H1 (cell line): ENCODE data around the gene DRD1. TPM values are rescaled to one million over a fixed set of nuclear protein-coding genes. Genes with fewer than 3 reads are reported as not detected.

Experiments used
- CTCF ChIA-PET: fragments of 300-600 bp; sonication (Branson Sonifier 250); formaldehyde crosslinking; loops from one replicate; lab custom pipeline; 2021; ENCODE audit not compliant: partially characterized antibody; lab: Charles Lee
- POLR2A ChIA-PET: fragments of 300-600 bp; sonication (Branson Sonifier 250); formaldehyde crosslinking; loops from one replicate; lab custom pipeline; 2021; ENCODE audit warnings: inconsistent platforms; ENCODE audit not compliant: partially characterized antibody; lab: Charles Lee
- DNase-seq, 2 experiments: peaks; one replicate each; pipeline versions ENCODE4 v3.0.0 to v3.0.0-alpha.2; 2010 to 2022; ENCODE audit warnings: low spot score in 2 of 2, low read depth in 1 of 2, mixed read lengths in 1 of 2
- FAIRE-seq: peaks from 2 replicates; lab custom pipeline; 2011; peaks lifted over from hg19 to GRCh38; lab: Jason Lieb, UNC
- H2AFZ ChIP-seq: 2 replicates; pipeline ENCODE4 v1.8.1; 2012; ENCODE audit warnings: low read length, inconsistent platforms
- H2AK5ac ChIP-seq: 2 replicates; pipeline ENCODE4 v1.6.1; 2013; ENCODE audit warnings: low read depth, low read length
- H2BK120ac ChIP-seq: replicated peaks from 2 replicates; pipeline ENCODE3; 2013; ENCODE audit warnings: low read depth, low read length, inconsistent platforms
- H2BK12ac ChIP-seq: 2 replicates; pipeline ENCODE4 v1.6.1; 2013; ENCODE audit warnings: low read depth, low read length
- H2BK15ac ChIP-seq: 2 replicates; pipeline ENCODE4 v1.6.1; 2013; ENCODE audit warnings: low read length
- H2BK20ac ChIP-seq: 2 replicates; pipeline ENCODE4 v1.6.1; 2013; ENCODE audit warnings: low read length
- H2BK5ac ChIP-seq: 2 replicates; pipeline ENCODE4 v1.6.1; 2013; ENCODE audit warnings: low read depth, low read length
- H3K14ac ChIP-seq: 2 replicates; pipeline ENCODE4 v1.6.1; 2013; ENCODE audit warnings: inconsistent platforms; ENCODE audit not compliant: insufficient read length
- H3K18ac ChIP-seq: 2 replicates; pipeline ENCODE4 v1.6.1; 2013; ENCODE audit warnings: low read length; ENCODE audit errors: extremely low read depth
- H3K23ac ChIP-seq: 2 replicates; pipeline ENCODE4 v1.6.1; 2013; ENCODE audit warnings: inconsistent platforms; ENCODE audit not compliant: insufficient read length
- H3K23me2 ChIP-seq: 2 replicates; pipeline ENCODE4 v1.6.1; 2013; ENCODE audit warnings: low read depth, low read length
- H3K27ac ChIP-seq: 2 replicates; pipeline ENCODE4 v1.6.1; 2011; ENCODE audit warnings: low read depth, low read length, inconsistent platforms
- H3K27me3 ChIP-seq, 4 experiments: replicated peaks in 1 of 4; 1 replicate in 1 of 4; 2 replicates in 3 of 4; pipeline versions ENCODE4 v1.6.1 to v1.8.1; 2011 to 2013; ENCODE audit warnings: low read length in 3 of 4, mild to moderate bottlenecking in 3 of 4, inconsistent platforms in 2 of 4, mixed read lengths in 2 of 4, moderate library complexity in 1 of 4; ENCODE audit not compliant: control insufficient read depth in 3 of 4, insufficient read depth in 3 of 4; ENCODE audit errors: extremely low read depth in 1 of 4
- H3K36me3 ChIP-seq, 4 experiments: 2 replicates each; pipeline versions ENCODE4 v1.6.1 to v1.8.1; 2011 to 2013; ENCODE audit warnings: mild to moderate bottlenecking in 4 of 4, low read length in 3 of 4, moderate library complexity in 2 of 4, control low read depth in 1 of 4, inconsistent platforms in 1 of 4; ENCODE audit not compliant: insufficient read depth in 4 of 4, control insufficient read depth in 2 of 4
- H3K4ac ChIP-seq: replicated peaks from 2 replicates; pipeline ENCODE3; 2013; ENCODE audit warnings: low read length, low read depth, mixed read lengths, inconsistent platforms; ENCODE audit not compliant: insufficient read length
- H3K4me1 ChIP-seq, 4 experiments: replicated peaks in 1 of 4; 1 replicate in 1 of 4; 2 replicates in 3 of 4; pipeline versions ENCODE4 v1.6.1 to v1.8.1; 2011 to 2013; ENCODE audit warnings: low read length in 3 of 4, inconsistent platforms in 2 of 4, mixed read lengths in 1 of 4; ENCODE audit not compliant: insufficient read depth in 4 of 4, control insufficient read depth in 3 of 4
- H3K4me2 ChIP-seq, 2 experiments: 2 replicates each; pipeline versions ENCODE4 v1.6.1 to v1.8.1; 2011 to 2013; ENCODE audit warnings: low read depth in 2 of 2, low read length in 2 of 2, control low read depth in 1 of 2, inconsistent platforms in 1 of 2, mild to moderate bottlenecking in 1 of 2; ENCODE audit not compliant: insufficient read depth in 1 of 2
- H3K4me3 ChIP-seq, 4 experiments: fragments of 200-600, 300-600 bp in 1 of 4; sonication (generic), shearing (Covaris generic), sonication (Bioruptor Twin) in 1 of 4; 2 replicates each; pipeline versions ENCODE4 v1.5.1 to v1.8.1; 2011 to 2016; ENCODE audit warnings: low read length in 4 of 4, low read depth in 3 of 4, control low read depth in 2 of 4, inconsistent platforms in 2 of 4, mild to moderate bottlenecking in 2 of 4, mixed read lengths in 1 of 4, moderate library complexity in 1 of 4; ENCODE audit not compliant: insufficient read depth in 2 of 4; ENCODE audit errors: extremely low read depth in 1 of 4
- H3K56ac ChIP-seq: replicated peaks from 2 replicates; pipeline ENCODE3; 2013; ENCODE audit warnings: low read depth, mild to moderate bottlenecking, mixed read lengths, low read length, inconsistent platforms; ENCODE audit not compliant: insufficient read length
- H3K79me1 ChIP-seq: 2 replicates; pipeline ENCODE4 v1.6.1; 2013; ENCODE audit warnings: low read depth, low read length, control low read depth
- H3K79me2 ChIP-seq, 2 experiments: 2 replicates each; pipeline versions ENCODE4 v1.6.1 to v1.8.1; 2012 to 2013; ENCODE audit warnings: low read length in 2 of 2, mild to moderate bottlenecking in 2 of 2, inconsistent platforms in 1 of 2; ENCODE audit not compliant: insufficient read depth in 2 of 2, control insufficient read depth in 1 of 2
- H3K9ac ChIP-seq, 4 experiments: replicated peaks in 1 of 4; 1 replicate in 1 of 4; 2 replicates in 3 of 4; pipeline versions ENCODE4 v1.6.1 to v1.8.1; 2011 to 2013; ENCODE audit warnings: low read depth in 3 of 4, low read length in 3 of 4, control low read depth in 2 of 4, mild to moderate bottlenecking in 2 of 4, moderate library complexity in 2 of 4, inconsistent platforms in 1 of 4; ENCODE audit errors: extremely low read depth in 1 of 4
- H3K9me3 ChIP-seq, 2 experiments: 2 replicates each; pipeline versions ENCODE4 v1.6.1 to v1.8.1; 2012 to 2013; ENCODE audit warnings: mild to moderate bottlenecking in 2 of 2, moderate library complexity in 2 of 2, control low read depth in 1 of 2, inconsistent platforms in 1 of 2, low read depth in 1 of 2, low read length in 1 of 2, mixed read lengths in 1 of 2; ENCODE audit not compliant: insufficient read depth in 2 of 2
- H4K20me1 ChIP-seq, 2 experiments: replicated peaks in 1 of 2; 2 replicates each; pipeline versions ENCODE3 to v1.8.1; 2011 to 2013; ENCODE audit warnings: inconsistent platforms in 2 of 2, low read length in 2 of 2, mild to moderate bottlenecking in 1 of 2; ENCODE audit not compliant: insufficient read depth in 2 of 2, control insufficient read depth in 1 of 2
- H4K5ac ChIP-seq: 2 replicates; pipeline ENCODE4 v1.6.1; 2013; ENCODE audit warnings: low read length, low read depth, mixed read lengths, inconsistent platforms; ENCODE audit not compliant: insufficient read length
- H4K8ac ChIP-seq: 2 replicates; pipeline ENCODE4 v1.8.0; 2013; ENCODE audit warnings: mild to moderate bottlenecking, moderate library complexity, low read length, inconsistent platforms; ENCODE audit not compliant: insufficient read depth; ENCODE audit errors: extremely low read depth
- H4K91ac ChIP-seq: replicated peaks from 2 replicates; pipeline ENCODE3; 2013; ENCODE audit warnings: low read length, mixed read lengths, inconsistent platforms; ENCODE audit not compliant: insufficient read length
- HDAC2 ChIP-seq, 2 experiments: fragments of 300-600 bp in 1 of 2; sonication (generic) in 1 of 2; IDR thresholded peaks; 2 replicates each; pipeline ENCODE4 v1.6.1; 2011 to 2012; ENCODE audit warnings: low read depth in 2 of 2, low read length in 2 of 2, mild to moderate bottlenecking in 2 of 2, moderate library complexity in 2 of 2, borderline replicate concordance in 1 of 2, inconsistent platforms in 1 of 2
- JUND ChIP-seq: IDR thresholded peaks from 2 replicates; pipeline ENCODE4 v1.6.1; 2011; ENCODE audit warnings: mild to moderate bottlenecking, improper control_type of control experiment, low read length
- NANOG ChIP-seq: IDR thresholded peaks from 2 replicates; pipeline ENCODE4 v1.6.1; 2011; ENCODE audit warnings: low read length, low read depth, mild to moderate bottlenecking, inconsistent platforms; ENCODE audit not compliant: insufficient read depth, poor library complexity, severe bottlenecking
- NRF1 ChIP-seq: IDR thresholded peaks from 2 replicates; pipeline ENCODE4 v1.6.1; 2011; ENCODE audit warnings: mild to moderate bottlenecking, low read depth, low read length, improper control_type of control experiment
- RAD21 ChIP-seq, 2 experiments: IDR thresholded peaks in 1 of 2; conservative IDR thresholded peaks in 1 of 2; 2 replicates each; pipeline ENCODE4 v1.6.1; 2011; ENCODE audit warnings: low read depth in 2 of 2, low read length in 2 of 2, improper control_type of control experiment in 1 of 2, inconsistent platforms in 1 of 2, mild to moderate bottlenecking in 1 of 2, moderate library complexity in 1 of 2
- WGBS, 2 experiments: shearing (Covaris generic) in 1 of 2; methylation state at CpG; one replicate each; pipeline versions ENCODE4 v1.1.6 to v1.1.7; 2013 to 2015; ENCODE audit warnings: low lambda C conversion rate in 2 of 2, mixed read lengths in 2 of 2, inconsistent platforms in 1 of 2, low coverage in 1 of 2, missing lambda C conversion rate in 1 of 2; ENCODE audit not compliant: insufficient replicate concordance in 2 of 2, insufficient coverage in 1 of 2, insufficient read length in 1 of 2; ENCODE audit errors: extremely low coverage in 1 of 2, missing lambda C conversion rate in 1 of 2; 5-methylcytosine and 5-hydroxymethylcytosine counted together
- polyA plus RNA-seq, 7 experiments: library from polyadenylated mRNA; depleted of rRNA in 3 of 7; stranded (reverse) in 5 of 7; unstranded in 2 of 7; fragments of >200 nt in 5 of 7; fragments of 200-250 nt in 2 of 7; gene quantifications; 1 replicate in 5 of 7; 2 replicates in 1 of 7; 4 replicates in 1 of 7; pipeline versions ENCODE4 v1.2.1 to v1.2.3, GENCODE V29; 2011 to 2013; ENCODE audit warnings: missing spikeins in 2 of 7, mixed read lengths in 2 of 7
- total RNA-seq: library from RNA; stranded (reverse); fragmentation: NEBNext Ultra II Directional; extraction: Animal tissue kit (Norgen Biotek cat#: 25700); gene quantifications from 2 replicates; pipeline ENCODE4 v1.2.1, GENCODE V29; 2021

DRD1 gene
- total and polyA plus RNA-seq, 2 of the 8 experiments (the other 6 are each of a cell fraction or from before 2014, with no cell fraction given): 0.03 to 0.19 TPM

GRCh38 chr5:175478008-175478383 is 34.0 kb upstream of the DRD1 start:
- Histone ChIP-seq H3K14ac (no peak overlapping the region), H3K23me2 (peaks cover 12% of the 10 kb centered on the region), H3K27ac (no peak overlapping the region), H4K5ac (no peak overlapping the region), H4K20me1 (peaks cover 9 to 13% of the 10 kb centered on the region in 2 experiments), H4K8ac (no peak overlapping the region), H2BK20ac (no peak overlapping the region), H2AFZ (peak overlapping the region; percentile 94; the same call in 1 of the 2 replicates), H3K79me2 (peaks cover 12 to 41% of the 10 kb centered on the region in 2 experiments), H2BK120ac (no peak overlapping the region), H3K4me1 (peaks cover 2 to 6% (median 4%) of the 10 kb centered on the region in 4 experiments; a peak in 6 of 7 replicates), H2BK15ac (no peak overlapping the region), H3K36me3 (peaks cover 2 to 5% (median 5%) of the 10 kb centered on the region in 4 experiments; a peak in 4 of 8 replicates), H4K91ac (no peak overlapping the region), H3K79me1 (peaks cover 7% of the 10 kb centered on the region), H2BK5ac (no peak overlapping the region), H3K18ac (no peak overlapping the region; the same call in 1 of the 2 replicates), H3K56ac (no peak overlapping the region), H3K23ac (no peak overlapping the region), H3K4me2 (peak overlapping the region; percentile 78 to 99), H2BK12ac (no peak overlapping the region), H3K9me3 (no peaks in the 10 kb centered on the region), H3K27me3 (peaks cover 0 to 6% (median 2%) of the 10 kb centered on the region in 4 experiments; a peak in 2 of 7 replicates), H3K4me3 (peak overlapping the region; percentile 74 to 98 (median 88)), H2AK5ac (no peak overlapping the region), H3K4ac (no peak overlapping the region), H3K9ac (peak overlapping the region in 2 of 4 experiments; percentile 7 to 44; a peak in 2 of 7 replicates)
- TF ChIP-seq HDAC2 (IDR thresholded peaks at IDR 0.05; ENCODE audit: borderline replicate concordance in 1 of 2, low read depth in 2 of 2, low read length in 2 of 2) (no peak), RAD21 (IDR thresholded peaks at IDR 0.05 in 1 of 2, conservative IDR thresholded peaks at IDR 0.05 in 1 of 2; ENCODE audit: low read depth in 2 of 2, low read length in 2 of 2) (no peak), NRF1 (no peak), JUND (no peak), NANOG (no peak)
- 14% methylated on average over 12 of the region's 12 CpGs; no CpG with 5 or more reads in 1 of the 2 experiments for WGBS, 2 experiments
- FAIRE-seq: no peak
- ChIA-PET CTCF (interaction anchor here (1.2 to 2.2 kb wide), 2 partner anchors 14 to 17 kb away, joined by 3 to 13 read pairs; no protein-coding TSS in a partner anchor), POLR2A (interaction anchor here (0.7 to 1.3 kb wide), 11 partner anchors 8 to 970 kb away, joined by 3 to 5 read pairs (median 3); partner anchors contain the start of genes DRD1 and FAF2)
- no peak for DNase-seq
